Body of pancreas (tissue), 4 donors: ENCODE measurements around the gene LAMA4. TPM values are rescaled to one million over a fixed set of nuclear protein-coding genes. Genes with fewer than 3 reads are reported as not detected.
A peak's percentile ranks its signal among the peaks of the same experiment; 100 is the strongest.

Experiments used
- ATAC-seq: fragments of 150-250 bp; one replicate; pipeline ENCODE4 v1.9.1; 2016
- DNase-seq, 4 donors: peaks; one replicate each; pipeline ENCODE4 v3.0.0-alpha.2; 2019
- H3K27ac ChIP-seq, 4 donors: fragments of 200-600 bp; sonication (generic); 1 replicate in 3 of 4; 2 replicates in 1 of 4; pipeline versions ENCODE4 v1.5.1 to v1.6.1; 2016 to 2019; ENCODE audit warnings: mild to moderate bottlenecking in 1 of 4, mixed read lengths in 1 of 4, moderate library complexity in 1 of 4
- H3K27me3 ChIP-seq, 2 donors: fragments of 200-600 bp; sonication (generic); one replicate each; pipeline ENCODE4 v1.6.0; 2016; ENCODE audit warnings: mild to moderate bottlenecking in 1 of 2
- H3K36me3 ChIP-seq, 2 donors: fragments of 200-600 bp; sonication (generic); replicated peaks in 1 of 2; 2 replicates each; pipeline ENCODE4 v1.5.1; 2016; ENCODE audit warnings: low read depth in 2 of 2; ENCODE audit not compliant: insufficient read depth in 1 of 2
- H3K4me1 ChIP-seq: fragments of 200-600 bp; sonication (generic); one replicate; pipeline ENCODE4 v1.6.0; 2016
- H3K4me3 ChIP-seq, 2 donors: fragments of 200-600 bp; sonication (generic); 1 replicate in 1 of 2; 2 replicates in 1 of 2; pipeline ENCODE4 v1.5.1; 2016 to 2019
- H3K9me3 ChIP-seq, 3 donors: fragments of 200-600 bp; sonication (generic); 1 replicate in 2 of 3; 2 replicates in 1 of 3; pipeline ENCODE4 v1.5.1; 2016
- POLR2A ChIP-seq, 3 donors: fragments of 450-650 bp; IDR thresholded peaks; one replicate each; pipeline ENCODE4 v1.6.1; 2016; ENCODE audit warnings: antibody characterized with exemption in 3 of 3, mild to moderate bottlenecking in 2 of 3
- WGBS, 2 donors: methylation state at CpG; one replicate each; pipeline ENCODE4 v1.1.5; 2017; 5-methylcytosine and 5-hydroxymethylcytosine counted together
- intact Hi-C: fragments of 100-400 bp; cut with DNase I; formaldehyde crosslinking; loops from one replicate; pipeline ENCODE4 v1.15.1; 2023
- total RNA-seq, 2 donors: library from RNA; depleted of rRNA; stranded (reverse); fragments of >200 nt; gene quantifications; one replicate each; pipeline ENCODE4 v1.1.0, GENCODE V29; 2016
- TF ChIP-seq, protein P1 (sequence below), 7 experiments: fragments of 450-650 bp in 4 of 7; fragments of 200-600 bp in 3 of 7; sonication (generic) in 3 of 7; IDR thresholded peaks; one replicate each; pipeline ENCODE4 v1.5.1; 2016 to 2019; ENCODE audit warnings: antibody characterized with exemption in 7 of 7

LAMA4 gene
- total RNA-seq, 2 donors from 2014 or later: 10.6 to 27.0 TPM

- Histone ChIP-seq H3K27me3 (no peaks in the 10 kb centered on the region), H3K36me3 (no peaks in the 10 kb centered on the region), H3K9me3 (no peaks in the 10 kb centered on the region), H3K4me1 (no peaks in the 10 kb centered on the region), H3K4me3 (no peak overlapping the region), H3K27ac (no peak overlapping the region)
- DNase-seq: no peak
- WGBS, 2 donors: 73 to 76% methylated on average over 5 of the region's 5 CpGs
- TF ChIP-seq, protein P1, sequence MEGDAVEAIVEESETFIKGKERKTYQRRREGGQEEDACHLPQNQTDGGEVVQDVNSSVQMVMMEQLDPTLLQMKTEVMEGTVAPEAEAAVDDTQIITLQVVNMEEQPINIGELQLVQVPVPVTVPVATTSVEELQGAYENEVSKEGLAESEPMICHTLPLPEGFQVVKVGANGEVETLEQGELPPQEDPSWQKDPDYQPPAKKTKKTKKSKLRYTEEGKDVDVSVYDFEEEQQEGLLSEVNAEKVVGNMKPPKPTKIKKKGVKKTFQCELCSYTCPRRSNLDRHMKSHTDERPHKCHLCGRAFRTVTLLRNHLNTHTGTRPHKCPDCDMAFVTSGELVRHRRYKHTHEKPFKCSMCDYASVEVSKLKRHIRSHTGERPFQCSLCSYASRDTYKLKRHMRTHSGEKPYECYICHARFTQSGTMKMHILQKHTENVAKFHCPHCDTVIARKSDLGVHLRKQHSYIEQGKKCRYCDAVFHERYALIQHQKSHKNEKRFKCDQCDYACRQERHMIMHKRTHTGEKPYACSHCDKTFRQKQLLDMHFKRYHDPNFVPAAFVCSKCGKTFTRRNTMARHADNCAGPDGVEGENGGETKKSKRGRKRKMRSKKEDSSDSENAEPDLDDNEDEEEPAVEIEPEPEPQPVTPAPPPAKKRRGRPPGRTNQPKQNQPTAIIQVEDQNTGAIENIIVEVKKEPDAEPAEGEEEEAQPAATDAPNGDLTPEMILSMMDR (IDR thresholded peaks at IDR 0.05): no peak
- no peak for TF ChIP-seq POLR2A (IDR thresholded peaks at IDR 0.05)
- no peak for ATAC-seq
- intact Hi-C loops: no loop called here
Observed at GRCh38 chr6:112245511-112246203, 8.7 kb downstream of the LAMA4 start.

DNA sequence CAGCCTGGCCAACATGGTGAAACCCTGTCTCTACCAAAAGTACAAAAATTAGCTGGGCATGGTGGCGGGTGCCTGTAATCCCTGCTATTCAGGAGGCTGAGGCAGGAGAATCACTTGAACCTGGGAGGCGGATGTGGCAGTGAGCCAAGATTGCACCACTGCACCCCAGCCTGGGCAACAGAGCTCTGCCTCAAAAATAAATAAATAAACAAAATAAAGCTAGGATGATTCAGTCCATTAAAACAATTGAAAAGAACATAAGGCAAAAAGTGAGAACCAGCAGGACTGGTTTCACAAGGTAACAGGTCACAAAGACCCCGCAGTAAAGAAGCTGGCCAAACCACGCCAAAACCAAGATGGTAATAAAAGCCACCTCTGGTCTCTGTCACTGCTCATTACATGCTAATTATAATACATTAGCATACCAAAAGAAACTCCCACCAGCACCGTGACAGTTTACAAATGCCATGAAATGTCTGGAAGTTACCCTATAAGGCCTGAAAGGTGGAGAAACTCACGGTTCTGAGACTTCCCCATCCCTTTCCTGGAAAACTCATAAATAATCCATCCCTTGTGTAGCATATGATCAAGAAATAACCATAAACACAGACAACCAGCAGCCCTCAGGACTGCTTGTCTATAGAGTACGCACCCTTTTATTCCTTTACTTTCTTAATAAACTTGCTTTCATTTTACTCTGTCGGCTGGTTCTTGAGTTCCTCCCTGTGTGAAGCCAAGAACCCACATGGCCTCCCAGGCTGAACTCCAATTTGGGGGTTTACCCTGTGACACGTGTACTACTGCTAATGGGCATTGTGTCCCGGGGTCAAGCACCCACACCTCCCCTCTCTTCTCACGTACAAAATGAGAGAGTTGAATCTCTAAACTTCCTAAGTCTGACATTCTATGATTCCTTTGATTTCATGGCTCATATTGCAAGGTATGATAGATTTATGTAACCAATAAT, 10.2 kb downstream of the LAMA4 start:
- DNase-seq: no peak
- H3K4me1 ChIP-seq: no peaks in the 10 kb centered on the region
- H3K9me3 ChIP-seq: no peaks in the 10 kb centered on the region
- H3K36me3 ChIP-seq: no peaks in the 10 kb centered on the region
- no peak for ATAC-seq
- H3K4me3 ChIP-seq: no peak overlapping the region
- TF ChIP-seq, protein P1 (IDR thresholded peaks at IDR 0.05): no peak
- no peak for TF ChIP-seq POLR2A (IDR thresholded peaks at IDR 0.05)
- intact Hi-C loops: no loop called here
- 72 to 73% methylated on average over 11 of the region's 11 CpGs for WGBS, 2 donors
- peak overlapping the region in 1 of 4 donors; percentile 14 for H3K27ac ChIP-seq
- no peaks in the 10 kb centered on the region for H3K27me3 ChIP-seq

DNA sequence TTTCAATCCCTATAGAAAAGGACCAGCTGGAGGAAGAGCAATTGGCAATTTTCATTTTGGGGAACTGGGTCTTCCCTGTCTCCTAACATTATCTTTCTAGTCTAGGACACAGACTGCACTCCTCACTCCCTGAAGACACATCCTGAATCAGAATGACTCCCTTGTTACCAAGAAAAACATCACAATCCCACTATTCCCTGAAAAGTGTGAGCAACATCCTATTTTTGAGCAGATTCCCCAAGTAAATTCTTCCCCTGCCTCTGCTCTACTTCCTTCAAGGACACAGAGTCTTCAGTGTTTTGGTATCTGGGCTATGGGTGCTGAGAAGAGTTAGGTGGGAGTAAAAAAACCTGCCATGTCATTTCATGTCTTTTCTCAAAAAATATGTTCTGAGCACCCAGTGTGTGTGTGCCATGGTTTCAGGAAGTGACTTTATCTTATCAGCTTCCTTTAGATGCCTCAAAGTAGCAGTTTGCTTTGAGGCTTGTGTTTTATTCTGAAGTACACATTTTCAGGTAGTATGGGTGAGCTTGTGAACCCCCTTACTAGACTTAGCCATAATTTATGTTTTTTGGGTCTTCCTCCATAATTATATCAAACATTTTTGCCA, 12.4 kb downstream of the LAMA4 start:
- Histone ChIP-seq H3K4me1 (no peaks in the 10 kb centered on the region), H3K27ac (no peak overlapping the region)
- no peak for ATAC-seq

GRCh38 chr6:112237595-112237994, 16.8 kb downstream of the LAMA4 start:
- 48 to 71% methylated on average over 3 of the region's 3 CpGs for WGBS, 2 donors
- Histone ChIP-seq H3K36me3 (no peaks in the 10 kb centered on the region), H3K27ac (no peak overlapping the region), H3K4me1 (peaks cover 6% of the 10 kb centered on the region), H3K27me3 (no peaks in the 10 kb centered on the region), H3K9me3 (no peaks in the 10 kb centered on the region), H3K4me3 (no peak overlapping the region)
- ATAC-seq (peak; percentile 44), DNase-seq (peak in 3 of 4 donors; percentile 33 to 44 (median 36))
- intact Hi-C loops: no loop called here
- no peak for TF ChIP-seq POLR2A (IDR thresholded peaks at IDR 0.05)
- TF ChIP-seq, protein P1 (IDR thresholded peaks at IDR 0.05): no peak

More for the DNA sequence above, 12.4 kb downstream of the LAMA4 start:
- Histone ChIP-seq H3K27me3 (no peaks in the 10 kb centered on the region), H3K36me3 (no peaks in the 10 kb centered on the region), H3K9me3 (no peaks in the 10 kb centered on the region), H3K4me3 (no peak overlapping the region)
- TF ChIP-seq, protein P1 (IDR thresholded peaks at IDR 0.05): no peak
- no peak for TF ChIP-seq POLR2A (IDR thresholded peaks at IDR 0.05)
- no peak for DNase-seq
- intact Hi-C loops: no loop called here
